HCT116 (cell line): ENCODE data around the gene ATAT1. TPM values are rescaled to one million over a fixed set of nuclear protein-coding genes. Genes with fewer than 3 reads are reported as not detected.
A peak's percentile ranks its signal among the peaks of the same experiment; 100 is the strongest.

Source experiments
- ATAC-seq: fragments of 200-7000 bp; cut with Tn5 transposase; 2 replicates; pipeline ENCODE4 v1.9.1; 2020; ENCODE audit warnings: mild to moderate bottlenecking, moderate library complexity
- BruUV-seq: library from RNA; stranded (reverse); fragments of 400-500 nt; replicated peaks from 2 replicates; lab custom pipeline; 2021; lab: Mats Ljungman, UMichigan
- CTCF ChIA-PET: fragments of 300-600 bp; sonication (Branson Sonifier 250); formaldehyde crosslinking; loops from one replicate; lab custom pipeline; 2021; ENCODE audit warnings: antibody characterized with exemption; lab: Charles Lee
- POLR2A ChIA-PET: fragments of 300-600, 350-600 bp; sonication (Branson Sonifier 250); formaldehyde crosslinking; loops from one replicate; lab custom pipeline; 2021; ENCODE audit warnings: antibody characterized with exemption; lab: Charles Lee
- RAD21 ChIA-PET, 2 experiments: fragments of 300-600 bp; sonication (Branson Sonifier 250); formaldehyde crosslinking; loops; one replicate each; lab custom pipeline; 2023; ENCODE audit warnings: low total read pairs in 2 of 2; ENCODE audit not compliant: uncharacterized antibody in 2 of 2, unreplicated experiment in 2 of 2, low non-redundant PET in 1 of 2; lab: Charles Lee
- DNase-seq: peaks from one replicate; pipeline ENCODE4 v3.0.0-alpha.2; 2010; ENCODE audit warnings: low read depth, low spot score
- H2AFZ ChIP-seq: fragments of 200-600 bp; shearing (Covaris generic), sonication (generic); 2 replicates; pipeline ENCODE4 v1.6.1; 2017; ENCODE audit warnings: low read depth, mixed run types, mixed read lengths, antibody characterized with exemption, low read length; ENCODE audit not compliant: poor library complexity, severe bottlenecking
- H3K27ac ChIP-seq: 2 replicates; pipeline ENCODE4 v1.5.1; 2012; ENCODE audit warnings: low read depth, low read length
- H3K27me3 ChIP-seq: fragments of 200-600 bp; sonication (generic); 2 replicates; pipeline ENCODE4 v1.6.1; 2016; ENCODE audit warnings: mixed run types, low read length, mixed read lengths; ENCODE audit not compliant: insufficient read depth
- H3K36me3 ChIP-seq, 2 experiments: fragments of 200-500 bp in 1 of 2; fragments of 200-600 bp in 1 of 2; sonication (Bioruptor generic) in 1 of 2; sonication (generic) in 1 of 2; 2 replicates each; pipeline versions ENCODE4 v1.5.1 to v1.6.1; 2014 to 2016; ENCODE audit warnings: low read length in 2 of 2, inconsistent platforms in 1 of 2, mixed read lengths in 1 of 2, mixed run types in 1 of 2; ENCODE audit not compliant: insufficient read depth in 2 of 2, control insufficient read depth in 1 of 2
- H3K4me1 ChIP-seq, 2 experiments: fragments of 200-600 bp in 1 of 2; sonication (generic) in 1 of 2; 2 replicates each; pipeline versions ENCODE4 v1.5.1 to v1.6.1; 2012 to 2017; ENCODE audit warnings: low read length in 2 of 2, inconsistent platforms in 1 of 2, mild to moderate bottlenecking in 1 of 2, mixed read lengths in 1 of 2, mixed run types in 1 of 2, moderate library complexity in 1 of 2; ENCODE audit not compliant: insufficient read depth in 2 of 2, control insufficient read depth in 1 of 2
- H3K4me2 ChIP-seq: fragments of 200-600 bp; sonication (generic); 2 replicates; pipeline ENCODE4 v1.6.1; 2017; ENCODE audit warnings: mixed run types, low read length, mixed read lengths
- H3K4me3 ChIP-seq, 2 experiments: fragments of 200-600 bp in 1 of 2; sonication (generic) in 1 of 2; replicated peaks in 1 of 2; 2 replicates each; pipeline ENCODE4 v1.5.1; 2011 to 2016; ENCODE audit warnings: low read length in 2 of 2, control low read depth in 1 of 2, low read depth in 1 of 2, mild to moderate bottlenecking in 1 of 2, mixed read lengths in 1 of 2, mixed run types in 1 of 2
- H3K79me2 ChIP-seq: fragments of 200-600 bp; sonication (generic); 2 replicates; pipeline ENCODE4 v1.6.1; 2017; ENCODE audit warnings: mild to moderate bottlenecking, mixed run types, low read length, moderate library complexity, mixed read lengths; ENCODE audit not compliant: insufficient read depth
- H3K9ac ChIP-seq: fragments of 200-600 bp; sonication (generic); 2 replicates; pipeline ENCODE4 v1.6.1; 2016; ENCODE audit warnings: low read length, mixed read lengths
- H3K9me2 ChIP-seq: fragments of 200-600 bp; sonication (generic), shearing (Covaris generic); 2 replicates; pipeline ENCODE4 v1.6.1; 2017; ENCODE audit warnings: mixed run types, mild to moderate bottlenecking, moderate library complexity; ENCODE audit not compliant: insufficient read depth
- H3K9me3 ChIP-seq, 2 experiments: fragments of 200-500 bp in 1 of 2; fragments of 200-600 bp in 1 of 2; sonication (Bioruptor generic) in 1 of 2; sonication (generic) in 1 of 2; 2 replicates each; pipeline ENCODE4 v1.6.1; 2014 to 2017; ENCODE audit warnings: low read length in 2 of 2, mixed read lengths in 2 of 2, inconsistent platforms in 1 of 2, low read depth in 1 of 2, mild to moderate bottlenecking in 1 of 2, mixed run types in 1 of 2, moderate library complexity in 1 of 2; ENCODE audit not compliant: control insufficient read depth in 1 of 2, insufficient read depth in 1 of 2
- H4K20me1 ChIP-seq: fragments of 200-600 bp; sonication (generic), shearing (Covaris generic); 2 replicates; pipeline ENCODE4 v1.6.1; 2017; ENCODE audit warnings: mixed run types, mild to moderate bottlenecking, moderate library complexity; ENCODE audit not compliant: insufficient read depth
- CBX3 ChIP-seq: IDR thresholded peaks from 2 replicates; pipeline ENCODE4 v1.6.1; 2012; ENCODE audit warnings: low read depth
- POLR2A ChIP-seq: IDR thresholded peaks from 2 replicates; pipeline ENCODE4 v1.7.0; 2011; ENCODE audit warnings: borderline replicate concordance; ENCODE audit not compliant: insufficient read depth, insufficient read length; ENCODE audit errors: extremely low read depth
- POLR2AphosphoS5 ChIP-seq: IDR thresholded peaks from 2 replicates; pipeline ENCODE4 v1.6.1; 2011; ENCODE audit warnings: mild to moderate bottlenecking, low read depth, low read length, moderate library complexity
- SP1 ChIP-seq: IDR thresholded peaks from 2 replicates; pipeline ENCODE4 v1.6.1; 2012; ENCODE audit warnings: low read depth
- SRF ChIP-seq: IDR thresholded peaks from 2 replicates; pipeline ENCODE4 v1.6.1; 2012; ENCODE audit warnings: low read depth
- TCF7L2 ChIP-seq: IDR thresholded peaks from 2 replicates; pipeline ENCODE4 v1.7.0; 2011; ENCODE audit warnings: borderline replicate concordance, inconsistent platforms; ENCODE audit not compliant: insufficient read depth, insufficient read length; ENCODE audit errors: extremely low read depth
- YY1 ChIP-seq: IDR thresholded peaks from 2 replicates; pipeline ENCODE4 v1.6.1; 2011; ENCODE audit warnings: low read length, low read depth, moderate library complexity, mild to moderate bottlenecking; ENCODE audit not compliant: insufficient replicate concordance; ENCODE audit errors: extremely low read depth
- ZFX ChIP-seq: fragments of 450-650 bp; IDR thresholded peaks from 2 replicates; pipeline ENCODE4 v1.6.1; 2017
- ZNF274 ChIP-seq: fragments of 200-500 bp; sonication (Bioruptor generic); IDR thresholded peaks from 2 replicates; pipeline ENCODE4 v1.6.1; 2014; ENCODE audit warnings: mild to moderate bottlenecking, low read depth, low read length, inconsistent platforms
- intact Hi-C: fragments of 100-400 bp; cut with micrococcal nuclease; formaldehyde crosslinking; loops from 2 replicates; pipeline ENCODE4 v1.10.0; 2022
- total RNA-seq: library from RNA; stranded (reverse); gene quantifications from one replicate; pipeline ENCODE4 v1.2.1, GENCODE V29; 2021; ENCODE audit not compliant: unreplicated experiment
- TF ChIP-seq, protein P1 (sequence below): IDR thresholded peaks from 2 replicates; pipeline ENCODE4 v1.6.1; 2012; ENCODE audit warnings: low read depth
- TF ChIP-seq, protein P2 (sequence below), 3 experiments: fragments of 200-600 bp in 1 of 3; sonication (generic) in 1 of 3; IDR thresholded peaks in 2 of 3; conservative IDR thresholded peaks in 1 of 3; 2 replicates each; pipeline ENCODE4 v1.5.1; 2012 to 2017; ENCODE audit warnings: low read depth in 2 of 3, low read length in 2 of 3, antibody characterized with exemption in 1 of 3, borderline replicate concordance in 1 of 3, control low read depth in 1 of 3, mild to moderate bottlenecking in 1 of 3, mixed read lengths in 1 of 3, mixed run types in 1 of 3, moderate library complexity in 1 of 3; ENCODE audit not compliant: insufficient read depth in 1 of 3

The ATAT1 gene
- total RNA-seq, 1 experiment from 2014 or later: 19.8 TPM

DNA sequence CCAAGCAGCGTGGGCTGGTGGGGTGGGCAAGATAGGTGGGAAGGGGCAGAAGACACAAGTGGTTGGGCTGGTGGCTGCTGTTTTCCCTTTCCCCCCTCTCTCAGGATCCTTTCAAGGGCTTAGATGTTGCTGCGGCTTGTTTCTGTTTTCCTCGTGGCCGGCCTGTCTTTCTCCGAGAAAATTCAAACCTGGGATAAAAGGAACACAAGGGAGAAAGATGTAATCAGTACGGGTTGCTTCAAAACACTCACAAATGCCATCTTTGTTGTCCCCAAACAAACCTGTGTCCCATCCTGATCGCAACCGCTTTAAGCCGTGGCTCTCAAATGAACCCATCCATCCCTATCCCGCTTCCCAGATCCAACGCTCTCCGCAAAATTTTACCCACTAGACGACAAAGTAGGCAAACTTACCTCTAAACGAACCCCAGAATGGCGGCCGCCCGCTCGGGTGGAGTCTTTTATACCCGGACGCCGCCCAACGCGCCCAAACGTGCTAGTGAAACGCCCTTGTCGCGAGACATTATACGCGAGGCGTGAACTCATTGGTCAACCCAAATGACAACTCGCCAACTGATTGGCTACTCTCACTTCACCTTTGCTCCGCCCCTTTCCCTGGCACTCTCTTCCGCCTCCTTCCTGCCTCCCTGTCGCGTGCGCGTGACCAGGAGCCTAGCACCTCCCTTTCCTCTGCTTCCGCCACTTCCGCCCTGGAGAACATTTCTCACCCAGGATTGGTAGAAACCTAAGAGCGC lies 9.7 kb upstream of the ATAT1 start, which contains the start of gene PPP1R10 (continued):
- TF ChIP-seq, protein P1, sequence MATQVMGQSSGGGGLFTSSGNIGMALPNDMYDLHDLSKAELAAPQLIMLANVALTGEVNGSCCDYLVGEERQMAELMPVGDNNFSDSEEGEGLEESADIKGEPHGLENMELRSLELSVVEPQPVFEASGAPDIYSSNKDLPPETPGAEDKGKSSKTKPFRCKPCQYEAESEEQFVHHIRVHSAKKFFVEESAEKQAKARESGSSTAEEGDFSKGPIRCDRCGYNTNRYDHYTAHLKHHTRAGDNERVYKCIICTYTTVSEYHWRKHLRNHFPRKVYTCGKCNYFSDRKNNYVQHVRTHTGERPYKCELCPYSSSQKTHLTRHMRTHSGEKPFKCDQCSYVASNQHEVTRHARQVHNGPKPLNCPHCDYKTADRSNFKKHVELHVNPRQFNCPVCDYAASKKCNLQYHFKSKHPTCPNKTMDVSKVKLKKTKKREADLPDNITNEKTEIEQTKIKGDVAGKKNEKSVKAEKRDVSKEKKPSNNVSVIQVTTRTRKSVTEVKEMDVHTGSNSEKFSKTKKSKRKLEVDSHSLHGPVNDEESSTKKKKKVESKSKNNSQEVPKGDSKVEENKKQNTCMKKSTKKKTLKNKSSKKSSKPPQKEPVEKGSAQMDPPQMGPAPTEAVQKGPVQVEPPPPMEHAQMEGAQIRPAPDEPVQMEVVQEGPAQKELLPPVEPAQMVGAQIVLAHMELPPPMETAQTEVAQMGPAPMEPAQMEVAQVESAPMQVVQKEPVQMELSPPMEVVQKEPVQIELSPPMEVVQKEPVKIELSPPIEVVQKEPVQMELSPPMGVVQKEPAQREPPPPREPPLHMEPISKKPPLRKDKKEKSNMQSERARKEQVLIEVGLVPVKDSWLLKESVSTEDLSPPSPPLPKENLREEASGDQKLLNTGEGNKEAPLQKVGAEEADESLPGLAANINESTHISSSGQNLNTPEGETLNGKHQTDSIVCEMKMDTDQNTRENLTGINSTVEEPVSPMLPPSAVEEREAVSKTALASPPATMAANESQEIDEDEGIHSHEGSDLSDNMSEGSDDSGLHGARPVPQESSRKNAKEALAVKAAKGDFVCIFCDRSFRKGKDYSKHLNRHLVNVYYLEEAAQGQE: no peak
- no peak for TF ChIP-seq TCF7L2
- no peak for TF ChIP-seq ZFX
- no peak for TF ChIP-seq SRF
- TF ChIP-seq SP1: no peak

DNA sequence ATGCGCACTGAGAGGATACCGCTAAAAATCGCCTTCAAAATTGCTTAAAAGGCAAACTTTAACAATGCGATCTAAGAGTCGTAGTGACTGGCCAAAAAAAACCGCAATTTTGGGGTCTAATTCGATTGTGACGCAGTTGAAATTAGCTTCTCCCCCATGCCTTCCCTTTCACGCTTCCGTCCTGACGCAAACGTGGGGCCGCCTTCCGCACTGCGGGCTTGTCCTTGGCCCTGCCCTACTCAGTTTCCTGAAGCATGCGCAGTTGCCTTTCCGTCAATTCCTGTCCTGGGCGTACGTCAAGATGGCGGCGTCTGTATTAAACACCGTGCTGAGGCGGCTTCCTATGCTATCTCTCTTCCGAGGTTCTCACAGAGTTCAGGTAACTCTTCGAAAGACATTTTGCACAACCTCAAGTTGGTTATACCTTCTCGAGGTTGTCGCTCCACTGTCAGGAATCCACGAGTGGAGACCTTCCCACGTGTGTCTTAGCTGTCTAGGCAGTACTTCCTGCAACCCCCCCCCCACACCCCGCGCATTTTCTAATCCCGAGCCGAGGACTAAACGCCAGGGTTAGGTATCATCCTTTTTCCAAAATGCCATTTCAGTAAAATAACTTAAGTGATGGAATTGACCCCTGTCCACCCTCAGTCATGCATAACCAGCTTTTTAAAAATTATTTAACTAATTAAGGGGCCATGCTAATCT lies 9.0 kb upstream of the ATAT1 start, which contains the start of gene MRPS18B:
Gene MRPS18B, plus strand, starts transcription at position 276 of the 705 bp plus-strand sequence. Its CDS starts 26 bp downstream, at position 302.
- intact Hi-C loops: loop anchor here (1.0 to 10.0 kb wide), 4 partner anchors 9 to 197 kb away; partner anchors contain the start of genes ATAT1 and DHX16
- H4K20me1 ChIP-seq: no peaks in the 10 kb centered on the region; the same call in 1 of the 2 replicates
- H3K4me3 ChIP-seq: peak within 1 kb of the TSS; percentile 92 to 94
- H3K9me3 ChIP-seq: no peaks in the 10 kb centered on the region
- peaks cover 13 to 40% of the 10 kb centered on the region in 2 experiments for H3K4me1 ChIP-seq
- peak within 1 kb of the TSS; percentile 87 for H3K4me2 ChIP-seq
- TSS peak; percentile 80 for BruUV-seq
- H3K27ac ChIP-seq: peak within 1 kb of the TSS; percentile 87
- ChIA-PET POLR2A (interaction anchor here (0.6 to 1.6 kb wide), 10 partner anchors 9 to 113 kb away, joined by 3 to 7 read pairs (median 4); partner anchors contain the start of genes ATAT1, MDC1 and PRR3), RAD21 (no interaction called here), CTCF (interaction anchor here (0.6 to 1.0 kb wide), 2 partner anchors 113 to 164 kb away, joined by 4 to 5 read pairs; no protein-coding TSS in a partner anchor)
- H3K9ac ChIP-seq: peak within 1 kb of the TSS; percentile 98
- ATAC-seq: peak; percentile 83
- DNase-seq: peak; percentile 96
- H3K79me2 ChIP-seq: peaks cover 65% of the 10 kb centered on the region
- TF ChIP-seq POLR2A (peak; percentile 58), POLR2AphosphoS5 (peak; percentile 86), CBX3 (no peak), TCF7L2 (no peak), ZNF274 (no peak), YY1 (peak; percentile 96)
- TF ChIP-seq, protein P2, sequence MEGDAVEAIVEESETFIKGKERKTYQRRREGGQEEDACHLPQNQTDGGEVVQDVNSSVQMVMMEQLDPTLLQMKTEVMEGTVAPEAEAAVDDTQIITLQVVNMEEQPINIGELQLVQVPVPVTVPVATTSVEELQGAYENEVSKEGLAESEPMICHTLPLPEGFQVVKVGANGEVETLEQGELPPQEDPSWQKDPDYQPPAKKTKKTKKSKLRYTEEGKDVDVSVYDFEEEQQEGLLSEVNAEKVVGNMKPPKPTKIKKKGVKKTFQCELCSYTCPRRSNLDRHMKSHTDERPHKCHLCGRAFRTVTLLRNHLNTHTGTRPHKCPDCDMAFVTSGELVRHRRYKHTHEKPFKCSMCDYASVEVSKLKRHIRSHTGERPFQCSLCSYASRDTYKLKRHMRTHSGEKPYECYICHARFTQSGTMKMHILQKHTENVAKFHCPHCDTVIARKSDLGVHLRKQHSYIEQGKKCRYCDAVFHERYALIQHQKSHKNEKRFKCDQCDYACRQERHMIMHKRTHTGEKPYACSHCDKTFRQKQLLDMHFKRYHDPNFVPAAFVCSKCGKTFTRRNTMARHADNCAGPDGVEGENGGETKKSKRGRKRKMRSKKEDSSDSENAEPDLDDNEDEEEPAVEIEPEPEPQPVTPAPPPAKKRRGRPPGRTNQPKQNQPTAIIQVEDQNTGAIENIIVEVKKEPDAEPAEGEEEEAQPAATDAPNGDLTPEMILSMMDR (IDR thresholded peaks at IDR 0.05 in 2 of 3, conservative IDR thresholded peaks at IDR 0.05 in 1 of 3; ENCODE audit: borderline replicate concordance in 1 of 3, insufficient read depth in 1 of 3, low read depth in 2 of 3, low read length in 2 of 3): no peak
- H3K9me2 ChIP-seq: no peaks in the 10 kb centered on the region
- H3K27me3 ChIP-seq: no peaks in the 10 kb centered on the region
- H2AFZ ChIP-seq: no peak within 1 kb of the TSS
- H3K36me3 ChIP-seq: peaks cover 27 to 38% of the 10 kb centered on the region in 2 experiments
